GM18517 (cell line): ENCODE measurements around the gene PIGQ.

Source experiments
- ATAC-seq: cut with Tn5 transposase; IDR thresholded peaks from one replicate; pipeline ENCODE4 v1.9.1; 2021; ENCODE audit warnings: mild to moderate bottlenecking, moderate library complexity; ENCODE audit not compliant: unreplicated experiment

The PIGQ gene

DNA sequence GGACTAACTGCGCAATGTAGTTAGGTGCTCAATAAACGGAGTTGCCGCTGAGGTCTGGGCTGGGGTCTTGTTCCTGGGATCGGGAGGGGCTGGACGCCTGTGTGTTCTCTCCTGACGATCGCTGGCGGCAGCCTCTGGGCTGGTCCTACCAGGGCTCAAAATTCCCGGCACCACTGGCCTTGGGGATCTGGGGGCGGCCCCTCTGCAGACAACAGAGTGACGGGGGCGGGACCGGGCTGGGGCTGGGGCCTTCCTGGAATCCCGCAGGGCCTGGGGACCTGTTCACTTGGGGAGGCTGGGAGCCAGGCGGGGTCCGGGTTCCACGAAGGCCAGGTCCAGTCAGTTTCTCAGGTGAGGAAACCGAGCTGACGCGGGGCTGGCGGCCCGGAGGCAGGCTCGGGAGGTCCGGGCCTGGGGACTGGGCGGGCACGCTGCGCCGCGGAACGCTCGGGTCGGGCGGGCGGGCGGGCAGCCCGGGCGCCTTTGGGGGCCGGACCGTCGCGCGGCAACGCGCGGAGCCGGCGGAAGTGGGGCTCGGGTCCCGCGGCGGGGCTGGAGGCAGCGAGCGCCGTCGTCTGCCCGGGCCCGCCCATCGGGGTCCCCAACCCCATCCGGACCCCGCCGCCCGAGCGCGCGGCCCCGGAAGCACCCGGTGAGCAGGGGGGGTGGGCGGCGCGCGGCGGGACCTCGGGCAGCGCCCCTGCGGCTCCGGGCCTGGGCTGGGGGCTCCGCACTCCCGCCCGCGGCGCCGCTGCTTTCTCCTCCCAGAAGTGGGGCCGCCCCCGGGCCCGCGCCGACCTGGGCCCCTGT is at the start of gene PIGQ:
PIGQ (plus strand) TSS at position 524 of the 810 bp plus-strand sequence. CDS start 4,107 bp downstream, outside the sequence.
- no peak for ATAC-seq

- no peak for ATAC-seq
These were observed 48.9 kb upstream of the PIGQ start for GRCh38 chr16:520847-521246.

DNA sequence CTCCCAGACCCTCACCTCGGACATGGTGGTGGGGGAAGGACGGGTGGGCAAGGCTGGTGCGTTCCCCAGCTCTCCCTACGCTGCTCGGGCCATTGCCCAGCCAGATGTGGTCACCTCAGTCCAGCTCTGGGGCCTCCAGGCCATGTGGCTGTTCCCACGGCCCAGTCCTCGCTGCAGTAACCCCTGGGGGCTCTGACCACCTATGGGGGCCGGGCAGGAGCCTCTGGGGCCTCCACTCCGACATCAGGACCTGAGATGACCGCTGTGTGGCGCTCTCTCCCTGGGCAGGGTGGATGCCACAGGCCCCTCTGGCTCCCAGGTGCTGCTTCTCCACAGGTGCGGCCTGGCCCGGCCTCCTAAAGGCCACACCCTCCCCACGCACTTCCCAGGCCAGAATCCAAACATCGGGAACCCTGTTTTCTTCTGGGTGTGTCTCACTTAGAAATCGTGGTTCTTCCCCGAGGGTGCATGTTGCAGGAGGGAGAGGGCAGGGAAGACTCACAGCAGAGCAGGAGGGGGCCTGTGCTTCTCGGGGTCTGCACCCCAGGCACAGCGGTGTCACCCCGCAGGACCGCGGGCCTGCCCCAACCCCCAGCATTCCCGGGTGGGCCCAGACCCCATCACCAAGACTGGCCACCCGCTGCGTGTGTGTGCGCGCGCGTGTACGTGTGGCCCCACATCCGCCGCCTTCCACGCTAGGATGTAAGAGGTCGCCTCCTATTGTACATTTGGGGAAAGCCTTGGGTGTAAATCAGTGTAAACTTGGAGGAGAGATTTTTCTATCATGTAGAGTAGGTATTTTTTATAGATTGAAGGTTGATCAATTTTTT is 48.2 kb upstream of the PIGQ start:
- ATAC-seq, result no peak

GRCh38 chr16:522320-523096 is 47.3 kb upstream of the PIGQ start:
- no peak for ATAC-seq

DNA sequence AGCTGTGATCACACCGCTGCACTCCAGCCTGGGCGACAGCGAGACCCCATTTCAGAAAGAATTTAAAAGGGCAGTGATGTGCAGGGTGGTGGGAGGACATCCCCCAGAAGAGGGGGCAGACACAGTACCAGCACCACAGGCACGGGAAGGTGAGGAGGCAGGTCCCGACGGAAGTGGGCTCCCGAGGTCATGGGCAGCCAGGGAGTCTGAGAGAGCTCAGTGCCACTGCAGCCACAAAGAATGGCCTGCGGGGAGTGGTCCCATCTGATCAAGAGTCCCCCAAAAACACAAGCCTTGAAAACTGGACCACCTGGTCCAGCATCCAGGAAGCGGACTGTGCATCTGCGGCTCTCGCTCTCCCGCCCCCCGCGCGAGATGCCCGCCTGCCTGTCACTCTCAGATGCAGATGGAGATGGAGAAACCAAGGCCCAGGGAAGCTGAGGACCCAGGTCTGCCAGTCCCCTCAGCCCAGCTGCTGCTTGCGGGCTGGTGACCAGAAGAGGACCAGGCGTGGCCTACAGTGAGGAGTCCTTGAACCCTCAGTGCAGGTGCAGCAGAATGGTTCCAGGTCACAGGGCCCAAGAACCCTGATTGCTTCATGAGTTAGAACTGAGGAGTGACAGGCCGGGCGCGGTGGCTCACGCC is 46.5 kb upstream of the PIGQ start:
- ATAC-seq, result no peak

DNA sequence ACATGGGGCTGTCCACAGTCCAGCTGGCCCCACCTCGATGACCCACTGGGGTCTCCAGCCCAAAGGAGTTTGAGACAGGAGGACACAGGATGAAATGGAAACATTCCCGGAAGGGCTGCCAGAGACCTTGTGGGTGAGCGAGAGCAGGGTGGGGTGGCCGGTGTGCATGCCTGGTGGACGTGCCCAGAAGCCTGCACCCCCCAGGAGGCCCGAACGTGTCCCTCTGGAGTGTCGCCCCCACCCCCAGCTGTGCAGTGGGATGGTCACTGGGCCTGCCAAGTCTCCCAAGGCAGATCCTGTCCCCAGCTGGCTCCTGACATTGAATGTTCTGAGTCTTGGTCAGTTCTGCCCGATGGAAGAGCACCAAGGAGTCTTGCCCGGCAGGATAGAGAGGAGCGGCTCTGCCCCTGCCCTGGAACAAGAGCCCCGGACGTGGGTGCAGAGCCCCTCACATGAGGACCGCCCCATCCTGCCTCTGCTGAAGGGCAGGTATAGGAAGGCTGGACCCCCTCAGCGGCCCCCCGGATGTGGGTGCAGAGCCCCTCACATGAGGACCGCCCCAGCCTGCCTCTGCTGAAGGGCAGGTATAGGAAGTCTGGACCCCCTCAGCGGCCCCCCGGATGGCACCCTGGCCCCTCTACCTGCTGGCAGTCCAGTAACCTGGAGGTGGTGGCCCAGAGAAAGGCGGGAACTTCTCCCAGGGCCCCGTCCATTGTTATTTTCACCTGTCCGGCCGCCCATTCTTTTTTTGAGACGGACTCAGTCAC is 45.3 kb upstream of the PIGQ start:
- no peak for ATAC-seq

- ATAC-seq, result no peak
These were observed 44.6 kb upstream of the PIGQ start for GRCh38 chr16:525123-525519.

GRCh38 chr16:525520-526180 is 44.1 kb upstream of the PIGQ start:
- no peak for ATAC-seq

GRCh38 chr16:526181-527014 is 43.4 kb upstream of the PIGQ start:
- ATAC-seq, result no peak

DNA sequence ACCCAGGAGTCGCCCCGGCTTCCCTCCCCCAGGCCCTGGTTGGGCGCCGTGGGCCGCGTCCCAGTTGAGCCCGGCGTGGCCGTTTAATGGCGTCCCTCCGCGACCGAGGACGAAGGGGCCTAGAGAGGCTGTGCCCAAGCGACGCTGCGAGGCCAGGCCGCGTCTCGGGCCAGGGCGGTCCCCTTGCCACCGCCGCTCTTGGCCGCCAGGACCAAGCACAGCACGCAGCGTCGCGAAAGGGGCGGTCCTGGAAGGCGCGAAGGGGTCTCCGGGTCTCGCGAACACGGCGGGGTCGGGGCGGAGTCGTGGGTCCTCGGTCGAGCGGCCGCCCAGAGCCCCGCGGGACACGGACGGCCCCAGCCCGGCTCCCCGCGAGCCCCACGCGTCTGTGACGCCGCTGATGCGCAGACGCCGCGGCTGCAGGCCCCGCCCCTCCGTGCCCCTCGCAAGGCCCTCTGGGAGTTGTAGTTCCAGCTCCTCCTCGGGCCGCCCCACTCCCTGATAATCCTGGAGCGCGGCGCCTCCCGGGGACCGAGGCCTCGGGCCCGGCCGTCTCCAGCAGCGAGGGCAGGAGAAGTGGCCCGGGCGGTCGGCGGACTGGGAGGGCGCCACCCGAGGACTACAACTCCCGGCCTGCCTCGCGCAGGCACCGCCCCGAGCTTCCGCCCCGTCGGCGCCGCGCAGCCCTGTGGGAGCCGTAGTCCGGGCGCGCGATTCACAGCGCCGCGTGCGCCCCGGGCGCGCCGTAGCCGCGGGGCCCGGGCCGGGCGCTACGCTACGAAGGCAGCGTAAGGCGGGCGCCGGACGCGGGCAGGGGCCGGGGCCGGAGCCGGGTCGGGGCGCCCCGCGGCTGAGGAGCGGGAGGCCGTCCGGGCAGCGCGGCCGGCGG is 42.5 kb upstream of the PIGQ start, which contains the start of gene CAPN15:
CAPN15 (plus strand) TSS at position 698 of the 889 bp plus-strand sequence. CDS start 19,127 bp downstream, outside the sequence.
- peak; percentile 67 for ATAC-seq

- no peak for ATAC-seq
These were observed 41.4 kb upstream of the PIGQ start for GRCh38 chr16:528111-529011.

GRCh38 chr16:529012-529575 is 40.7 kb upstream of the PIGQ start:
- no peak for ATAC-seq

GRCh38 chr16:530111-530817 is 39.5 kb upstream of the PIGQ start:
- ATAC-seq, result no peak

DNA sequence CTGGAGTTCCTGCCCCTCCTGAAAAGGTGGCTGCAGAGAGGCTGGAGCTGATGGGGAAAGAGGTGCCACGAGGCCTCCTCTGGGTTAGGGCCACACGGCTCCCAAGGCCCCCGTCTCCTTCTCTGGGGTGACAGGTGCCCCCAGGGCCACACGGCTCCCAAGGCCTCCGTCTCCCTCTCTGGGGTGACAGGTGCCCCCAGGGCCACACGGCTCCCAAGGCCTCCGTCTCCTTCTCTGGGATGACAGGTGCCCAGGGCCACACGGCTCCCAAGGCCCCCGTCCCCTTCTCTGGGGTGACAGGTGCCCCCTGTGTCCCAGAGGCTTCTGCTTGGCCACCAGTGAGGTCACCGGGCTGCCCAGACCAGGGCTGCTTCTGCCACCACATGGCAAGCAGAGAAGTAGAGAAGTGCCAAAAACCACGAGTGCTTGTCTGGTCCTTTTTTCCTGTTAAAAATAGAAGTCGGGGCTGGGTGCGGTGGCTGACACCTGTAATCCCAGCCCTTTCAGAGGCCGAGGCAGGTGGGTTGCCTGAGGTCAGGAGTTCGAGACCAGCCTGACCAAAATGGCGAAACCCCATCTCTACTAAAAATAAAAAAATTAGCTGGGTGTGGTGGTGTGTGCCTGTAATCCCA is 38.2 kb upstream of the PIGQ start:
- ATAC-seq, result no peak
